HL-60 (cell line): ENCODE measurements around the gene FSTL4.

Source experiments
- CTCF ChIP-seq: IDR thresholded peaks from one replicate; pipeline ENCODE4 v1.5.1; 2011; ENCODE audit warnings: low read length, control low read depth, inconsistent platforms; ENCODE audit not compliant: insufficient read depth
- GABPA ChIP-seq: IDR thresholded peaks from 2 replicates; pipeline ENCODE4 v1.6.1; 2012; ENCODE audit warnings: low read depth
- POLR2AphosphoS5 ChIP-seq: IDR thresholded peaks from 2 replicates; pipeline ENCODE4 v1.6.1; 2012; ENCODE audit warnings: low read depth
- REST ChIP-seq: IDR thresholded peaks from 2 replicates; pipeline ENCODE4 v1.6.1; 2012; ENCODE audit warnings: low read depth; ENCODE audit not compliant: insufficient replicate concordance
- SPI1 ChIP-seq: IDR thresholded peaks from 2 replicates; pipeline ENCODE4 v1.6.1; 2012; ENCODE audit warnings: low read depth, mild to moderate bottlenecking, borderline replicate concordance

DNA sequence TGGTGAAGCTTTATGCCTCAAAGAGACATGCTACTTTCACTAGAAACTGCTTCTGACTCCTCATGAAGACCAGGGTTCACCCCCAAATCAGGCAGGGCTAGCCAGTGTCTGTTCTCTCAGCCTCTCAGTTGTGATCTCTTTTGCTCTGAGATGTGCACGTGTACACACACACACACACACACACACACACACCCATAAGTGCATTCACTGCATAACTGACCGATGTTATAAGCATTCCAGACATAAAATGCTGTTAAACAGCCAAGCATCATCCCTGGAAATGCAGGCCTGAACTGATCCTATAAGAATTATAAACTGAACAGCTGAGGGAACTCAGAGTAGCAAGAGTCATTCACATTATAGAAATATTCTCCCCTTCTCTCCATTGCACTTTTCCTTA, 85.0 kb downstream of the FSTL4 start:
- TF ChIP-seq CTCF (no peak), POLR2AphosphoS5 (no peak), REST (no peak), GABPA (no peak), SPI1 (no peak)
